Nephron progenitor cell (in vitro differentiated cells): Measurements from ENCODE around the gene EXOC6B.

ENCODE experiments used
- DNase-seq: peaks from one replicate; pipeline ENCODE4 v3.0.0; 2021
- H3K27ac Mint-ChIP-seq: 2 replicates; pipeline ENCODE4 v1.8.0; 2021; ENCODE audit warnings: mild to moderate bottlenecking, moderate library complexity, mixed read lengths
- H3K27me3 Mint-ChIP-seq: 2 replicates; pipeline ENCODE4 v1.8.0; 2021; ENCODE audit warnings: mild to moderate bottlenecking, low read depth, mixed read lengths; ENCODE audit not compliant: poor library complexity
- H3K36me3 Mint-ChIP-seq: 2 replicates; pipeline ENCODE4 v1.8.0; 2021; ENCODE audit warnings: low read depth, mixed read lengths
- H3K4me1 Mint-ChIP-seq: 2 replicates; pipeline ENCODE4 v1.8.0; 2021; ENCODE audit warnings: mixed read lengths
- H3K4me3 Mint-ChIP-seq: 2 replicates; pipeline ENCODE4 v1.8.0; 2021; ENCODE audit warnings: mild to moderate bottlenecking, moderate library complexity, mixed read lengths
- H3K9me3 Mint-ChIP-seq: 2 replicates; pipeline ENCODE4 v1.8.0; 2021; ENCODE audit warnings: mild to moderate bottlenecking, moderate library complexity, mixed read lengths
- CTCF ChIP-seq: fragments of 200-600 bp; sonication (generic); IDR thresholded peaks from 2 replicates; pipeline ENCODE4 v1.5.0; 2021; ENCODE audit warnings: antibody characterized with exemption

The EXOC6B gene

GRCh38 chr2:72619626-72620025 lies 206.2 kb downstream of the EXOC6B start:
- Mint-ChIP-seq H3K27ac (no peak overlapping the region), H3K4me1 (peaks cover 15% of the 10 kb centered on the region), H3K9me3 (peaks cover 17% of the 10 kb centered on the region), H3K27me3 (no peaks in the 10 kb centered on the region), H3K36me3 (peaks cover 18% of the 10 kb centered on the region), H3K4me3 (no peak overlapping the region)
- DNase-seq, result peak; percentile 23
- no peak for TF ChIP-seq CTCF

- no peak overlapping the region for H3K4me3 Mint-ChIP-seq
These were observed 211.9 kb downstream of the EXOC6B start for GRCh38 chr2:72613931-72614330.

GRCh38 chr2:72612614-72613160 lies 213.1 kb downstream of the EXOC6B start:
- no peak overlapping the region for H3K27ac Mint-ChIP-seq
- peaks cover 39% of the 10 kb centered on the region for H3K36me3 Mint-ChIP-seq
- no peak for DNase-seq
- no peaks in the 10 kb centered on the region for H3K4me1 Mint-ChIP-seq
- H3K27me3 Mint-ChIP-seq, result no peaks in the 10 kb centered on the region
- no peak overlapping the region for H3K4me3 Mint-ChIP-seq
- TF ChIP-seq CTCF, result no peak
- H3K9me3 Mint-ChIP-seq, result peaks cover 38% of the 10 kb centered on the region

More at GRCh38 chr2:72613931-72614330, 211.9 kb downstream of the EXOC6B start:
- no peaks in the 10 kb centered on the region for H3K27me3 Mint-ChIP-seq
- peaks cover 2% of the 10 kb centered on the region for H3K4me1 Mint-ChIP-seq
- peaks cover 35% of the 10 kb centered on the region for H3K36me3 Mint-ChIP-seq
- no peak for TF ChIP-seq CTCF
- peaks cover 31% of the 10 kb centered on the region for H3K9me3 Mint-ChIP-seq
- DNase-seq, result no peak
- no peak overlapping the region for H3K27ac Mint-ChIP-seq

GRCh38 chr2:72607189-72607588 lies 218.6 kb downstream of the EXOC6B start:
- Mint-ChIP-seq H3K9me3 (peaks cover 30% of the 10 kb centered on the region), H3K36me3 (peaks cover 29% of the 10 kb centered on the region), H3K27ac (no peak overlapping the region), H3K27me3 (no peaks in the 10 kb centered on the region), H3K4me1 (peaks cover 21% of the 10 kb centered on the region), H3K4me3 (no peak overlapping the region)
- DNase-seq, result no peak
- TF ChIP-seq CTCF, result no peak

GRCh38 chr2:72605836-72606442 lies 219.9 kb downstream of the EXOC6B start:
- TF ChIP-seq CTCF, result peak; percentile 67
- H3K4me3 Mint-ChIP-seq, result no peak overlapping the region
- peaks cover 30% of the 10 kb centered on the region for H3K9me3 Mint-ChIP-seq
- peaks cover 29% of the 10 kb centered on the region for H3K36me3 Mint-ChIP-seq
- no peaks in the 10 kb centered on the region for H3K27me3 Mint-ChIP-seq
- H3K4me1 Mint-ChIP-seq, result peaks cover 21% of the 10 kb centered on the region
- no peak for DNase-seq
- no peak overlapping the region for H3K27ac Mint-ChIP-seq

- Mint-ChIP-seq H3K27me3 (no peaks in the 10 kb centered on the region), H3K9me3 (peaks cover 21% of the 10 kb centered on the region), H3K4me1 (peaks cover 21% of the 10 kb centered on the region), H3K27ac (peak overlapping the region; percentile 86), H3K4me3 (no peak overlapping the region), H3K36me3 (peaks cover 17% of the 10 kb centered on the region)
- no peak for TF ChIP-seq CTCF
- DNase-seq, result no peak
These were observed 221.4 kb downstream of the EXOC6B start for GRCh38 chr2:72604468-72604867.
